K562 (cell line): Measurements from ENCODE around the gene PTPN18. TPM values are rescaled to one million over a fixed set of nuclear protein-coding genes. Genes with fewer than 3 reads are reported as not detected.
A peak's percentile ranks its signal among the peaks of the same experiment; 100 is the strongest.

ENCODE experiments used
- ATAC-seq: fragments of 200-7000 bp; cut with Tn5 transposase; 3 replicates; pipeline ENCODE4 v1.9.1; 2020; ENCODE audit warnings: moderate library complexity
- BruUV-seq: library from RNA; stranded (reverse); fragments of 400-500 nt; replicated peaks from 2 replicates; lab custom pipeline; 2021; lab: Mats Ljungman, UMichigan
- CTCF ChIA-PET: fragments of 300-600 bp; formaldehyde crosslinking; extraction: SDS; loops from one replicate; lab custom pipeline; 2021; ENCODE audit warnings: low intra/inter-chr PET ratio; lab: Yijun Ruan, JAX
- POLR2A ChIA-PET: fragments of 300-600, 350-650 bp; sonication (Branson Sonifier 250); formaldehyde crosslinking; extraction: SDS; loops from one replicate; lab custom pipeline; 2021; ENCODE audit warnings: antibody characterized with exemption, inconsistent platforms; lab: Yijun Ruan, JAX
- DNase-seq, 4 experiments: peaks; one replicate each; pipeline versions ENCODE4 v3.0.0 to v3.0.0-alpha.2; 2011 to 2018; ENCODE audit warnings: low spot score in 3 of 4, mixed read lengths in 3 of 4; ENCODE audit errors: extremely low read depth in 1 of 4
- FAIRE-seq: peaks from 2 replicates; lab custom pipeline; 2011; peaks lifted over from hg19 to GRCh38; lab: Jason Lieb, UNC
- H2AFZ ChIP-seq: 2 replicates; pipeline ENCODE4 v1.6.0; 2011; ENCODE audit warnings: low read depth, low read length, control low read depth, inconsistent platforms
- H3K27ac ChIP-seq: fragments of 200-600 bp; 3 replicates; pipeline ENCODE4 v1.8.0; 2011; ENCODE audit warnings: low read depth, mild to moderate bottlenecking, control low read depth, inconsistent platforms, low read length, moderate library complexity, mixed read lengths; ENCODE audit errors: extremely low read depth
- H3K27me3 ChIP-seq, 2 experiments: fragments of 300-600 bp in 1 of 2; 2 replicates in 1 of 2; 3 replicates in 1 of 2; pipeline versions ENCODE4 v1.6.0 to v1.8.0; 2011; ENCODE audit warnings: inconsistent platforms in 2 of 2, low read length in 2 of 2, mild to moderate bottlenecking in 1 of 2, mixed read lengths in 1 of 2, moderate library complexity in 1 of 2; ENCODE audit not compliant: control insufficient read depth in 2 of 2, insufficient read depth in 2 of 2
- H3K36me3 ChIP-seq: fragments of 300-600 bp; 3 replicates; pipeline ENCODE4 v1.8.0; 2011; ENCODE audit warnings: mild to moderate bottlenecking, low read length, inconsistent platforms; ENCODE audit not compliant: control insufficient read depth, insufficient read depth
- H3K4me1 ChIP-seq, 2 experiments: fragments of 200-600 bp in 1 of 2; replicated peaks in 1 of 2; 2 replicates in 1 of 2; 3 replicates in 1 of 2; pipeline versions ENCODE4 v1.5.1 to v1.8.0; 2011; ENCODE audit warnings: inconsistent platforms in 2 of 2, low read length in 2 of 2, mild to moderate bottlenecking in 1 of 2, mixed read lengths in 1 of 2, moderate library complexity in 1 of 2; ENCODE audit not compliant: control insufficient read depth in 2 of 2, insufficient read depth in 2 of 2
- H3K4me2 ChIP-seq: 2 replicates; pipeline ENCODE4 v1.6.1; 2011; ENCODE audit warnings: low read length, control low read depth, inconsistent platforms, mixed read lengths; ENCODE audit not compliant: insufficient read depth
- H3K4me3 ChIP-seq: fragments of 200-600 bp; sonication (generic), shearing (Covaris generic); 2 replicates; pipeline ENCODE4 v1.5.1; 2016; ENCODE audit warnings: control low read depth, inconsistent platforms
- H3K79me2 ChIP-seq: fragments of 200-600 bp; 3 replicates; pipeline ENCODE4 v1.8.0; 2011; ENCODE audit warnings: low read length, inconsistent platforms; ENCODE audit not compliant: control insufficient read depth, insufficient read depth
- H3K9ac ChIP-seq, 2 experiments: 2 replicates each; pipeline versions ENCODE4 v1.6.0 to v1.6.1; 2011; ENCODE audit warnings: low read depth in 2 of 2, low read length in 2 of 2, control low read depth in 1 of 2, inconsistent platforms in 1 of 2, mild to moderate bottlenecking in 1 of 2, mixed read lengths in 1 of 2; ENCODE audit not compliant: insufficient read depth in 1 of 2
- H3K9me1 ChIP-seq: one replicate; pipeline ENCODE4 v1.6.0; 2011; ENCODE audit warnings: inconsistent platforms, mild to moderate bottlenecking, low read length, moderate library complexity; ENCODE audit not compliant: control insufficient read depth, insufficient read depth
- H3K9me3 ChIP-seq: replicated peaks from 2 replicates; pipeline ENCODE4 v1.5.1; 2011; ENCODE audit warnings: low read depth, low read length, inconsistent platforms; ENCODE audit not compliant: control insufficient read depth, insufficient read depth
- H4K20me1 ChIP-seq: replicated peaks from 2 replicates; pipeline ENCODE4 v1.6.1; 2011; ENCODE audit warnings: low read length, inconsistent platforms, mixed read lengths; ENCODE audit not compliant: control insufficient read depth, insufficient read depth
- LEF1 ChIP-seq: fragments of 450-650 bp; IDR thresholded peaks from 2 replicates; pipeline ENCODE4 v1.6.1; 2016; ENCODE audit warnings: mild to moderate bottlenecking
- SOX6 ChIP-seq: fragments of 450-650 bp; IDR thresholded peaks from 2 replicates; pipeline ENCODE4 v1.6.1; 2014; ENCODE audit warnings: mild to moderate bottlenecking
- SP2 ChIP-seq: IDR thresholded peaks from 2 replicates; pipeline ENCODE4 v1.6.1; 2011; ENCODE audit warnings: mild to moderate bottlenecking, low read depth, low read length, moderate library complexity; ENCODE audit not compliant: poor library complexity, severe bottlenecking; ENCODE audit errors: extremely low read depth
- ZBTB1 ChIP-seq: sonication (generic); formaldehyde crosslinking; IDR thresholded peaks from 2 replicates; pipeline ENCODE4 v1.8.1; 2023; ENCODE audit warnings: missing genetic modification reagents, low read depth, mild to moderate bottlenecking, borderline replicate concordance
- ZNF696 ChIP-seq: fragments of 250-450 bp; sonication (Bioruptor Pico); conservative IDR thresholded peaks from 2 replicates; pipeline ENCODE4 v1.4.0; 2020; ENCODE audit warnings: mild to moderate bottlenecking, moderate library complexity
- WGBS: fragments of 100-300 bp; shearing (Covaris generic); methylation state at CpG from one replicate; pipeline ENCODE4 v1.1.6; 2016; ENCODE audit warnings: low coverage, mixed read lengths; ENCODE audit not compliant: insufficient coverage; ENCODE audit errors: missing lambda C conversion rate; 5-methylcytosine and 5-hydroxymethylcytosine counted together
- in situ Hi-C: fragments of 300-500 bp; cut with MboI; formaldehyde crosslinking; loops from 4 replicates; pipeline ENCODE4 v1.15.0; 2018; ENCODE audit warnings: inconsistent platforms, mixed read lengths
- intact Hi-C: fragments of 100-400 bp; cut with micrococcal nuclease; formaldehyde crosslinking; loops from 2 replicates; pipeline ENCODE4 v1.14.2; 2022
- polyA plus RNA-seq, 8 experiments: library from polyadenylated mRNA; depleted of rRNA in 4 of 8; stranded (reverse) in 5 of 8; unstranded in 3 of 8; fragments of >200 nt; fragmentation: Nextera tagmentation in 2 of 8; fragmentation: Illumina TruSeq in 1 of 8; extraction: Ambion mirVana in 2 of 8; extraction: Trizol in 1 of 8; gene quantifications; 2 replicates each; pipeline versions ENCODE4 v1.2.1 to v1.2.3, GENCODE V29; 2011 to 2014; ENCODE audit warnings: inconsistent platforms in 1 of 8, missing spikeins in 1 of 8
- total RNA-seq, 7 experiments: library from RNA; depleted of rRNA in 6 of 7; stranded (reverse); fragments of >200 nt in 6 of 7; fragmentation: Illumina TruSeq in 2 of 7; extraction: Trizol in 2 of 7; gene quantifications; 2 replicates each; pipeline versions ENCODE4 v1.2.1 to v1.2.3, GENCODE V29; 2011 to 2021; ENCODE audit warnings: low replicate concordance in 1 of 7
- TF ChIP-seq, protein P1 (sequence below): fragments of 250-450 bp; sonication (Bioruptor Pico); IDR thresholded peaks from 2 replicates; pipeline ENCODE4 v1.4.0; 2020; ENCODE audit warnings: mild to moderate bottlenecking, moderate library complexity

PTPN18 gene
- total and polyA plus RNA-seq, 9 of the 15 experiments (the other 6 are each of a cell fraction or from before 2014, with no cell fraction given), result 11.6 to 90.7 (median 49.6) TPM

GRCh38 chr2:130334026-130334425 lies 21.8 kb upstream of the PTPN18 start:
- FAIRE-seq (no peak), ATAC-seq (no peak), DNase-seq (no peak)
- Histone ChIP-seq H3K9me3 (no peaks in the 10 kb centered on the region), H3K4me3 (no peak overlapping the region), H3K4me1 (peaks cover 15 to 30% of the 10 kb centered on the region in 2 experiments; a peak in 4 of 5 replicates), H3K4me2 (no peak overlapping the region), H4K20me1 (no peaks in the 10 kb centered on the region), H3K9me1 (no peaks in the 10 kb centered on the region), H3K9ac (no peak overlapping the region), H3K27me3 (peaks cover 0 to 5% of the 10 kb centered on the region in 2 experiments; a peak in 3 of 5 replicates), H3K27ac (no peak overlapping the region), H3K79me2 (peaks cover 3% of the 10 kb centered on the region; the same call in 1 of the 3 replicates), H3K36me3 (peaks cover 11% of the 10 kb centered on the region), H2AFZ (peak overlapping the region; percentile 88)
- TF ChIP-seq ZNF696 (no peak), SOX6 (no peak), ZBTB1 (no peak), LEF1 (no peak), SP2 (no peak)
- TF ChIP-seq, protein P1, sequence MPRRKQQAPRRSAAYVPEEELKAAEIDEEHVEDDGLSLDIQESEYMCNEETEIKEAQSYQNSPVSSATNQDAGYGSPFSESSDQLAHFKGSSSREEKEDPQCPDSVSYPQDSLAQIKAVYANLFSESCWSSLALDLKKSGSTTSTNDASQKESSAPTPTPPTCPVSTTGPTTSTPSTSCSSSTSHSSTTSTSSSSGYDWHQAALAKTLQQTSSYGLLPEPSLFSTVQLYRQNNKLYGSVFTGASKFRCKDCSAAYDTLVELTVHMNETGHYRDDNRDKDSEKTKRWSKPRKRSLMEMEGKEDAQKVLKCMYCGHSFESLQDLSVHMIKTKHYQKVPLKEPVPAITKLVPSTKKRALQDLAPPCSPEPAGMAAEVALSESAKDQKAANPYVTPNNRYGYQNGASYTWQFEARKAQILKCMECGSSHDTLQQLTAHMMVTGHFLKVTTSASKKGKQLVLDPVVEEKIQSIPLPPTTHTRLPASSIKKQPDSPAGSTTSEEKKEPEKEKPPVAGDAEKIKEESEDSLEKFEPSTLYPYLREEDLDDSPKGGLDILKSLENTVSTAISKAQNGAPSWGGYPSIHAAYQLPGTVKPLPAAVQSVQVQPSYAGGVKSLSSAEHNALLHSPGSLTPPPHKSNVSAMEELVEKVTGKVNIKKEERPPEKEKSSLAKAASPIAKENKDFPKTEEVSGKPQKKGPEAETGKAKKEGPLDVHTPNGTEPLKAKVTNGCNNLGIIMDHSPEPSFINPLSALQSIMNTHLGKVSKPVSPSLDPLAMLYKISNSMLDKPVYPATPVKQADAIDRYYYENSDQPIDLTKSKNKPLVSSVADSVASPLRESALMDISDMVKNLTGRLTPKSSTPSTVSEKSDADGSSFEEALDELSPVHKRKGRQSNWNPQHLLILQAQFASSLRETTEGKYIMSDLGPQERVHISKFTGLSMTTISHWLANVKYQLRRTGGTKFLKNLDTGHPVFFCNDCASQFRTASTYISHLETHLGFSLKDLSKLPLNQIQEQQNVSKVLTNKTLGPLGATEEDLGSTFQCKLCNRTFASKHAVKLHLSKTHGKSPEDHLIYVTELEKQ (CRISPR knock-in tag), result no peak
- ChIA-PET POLR2A (interaction anchor here (0.9 to 1.5 kb wide), 3 partner anchors 8 to 151 kb away, joined by 3 to 4 read pairs (median 3); partner anchors contain the start of gene IMP4), CTCF (interaction anchor here (0.7 kb wide), 1 partner anchor 178 kb away, joined by 3 read pairs; no protein-coding TSS in a partner anchor)
- 46% methylated on average over 6 of the region's 6 CpGs for WGBS
- intact Hi-C loops, result no loop called here
- no TSS peak for BruUV-seq
- in situ Hi-C loops, result loop anchor here (25.0 kb wide), 2 partner anchors 903 to 1178 kb away; no protein-coding TSS in a partner anchor
